D721Med (cell line): ENCODE data around the gene FTCD.

Experiments
- DNase-seq: peaks from one replicate; pipeline ENCODE4 v3.0.0; 2011; ENCODE audit warnings: low spot score; ENCODE audit not compliant: insufficient read length
- FAIRE-seq: peaks from 2 replicates; lab custom pipeline; 2011; peaks lifted over from hg19 to GRCh38; lab: Jason Lieb, UNC
- CTCF ChIP-seq: IDR thresholded peaks from 2 replicates; pipeline ENCODE4 v1.5.1; 2012; ENCODE audit warnings: mild to moderate bottlenecking, control low read depth; ENCODE audit not compliant: insufficient read depth; ENCODE audit errors: missing control alignments

FTCD gene

GRCh38 chr21:46154155-46154954 lies 1.0 kb downstream of the FTCD start:
- DNase-seq (no peak), FAIRE-seq (no peak)
- TF ChIP-seq CTCF, result no peak

- peak; percentile 50 for TF ChIP-seq CTCF
- no peak for FAIRE-seq
- peak; percentile 74 for DNase-seq
These were observed 1.9 kb downstream of the FTCD start for GRCh38 chr21:46153247-46154154.

GRCh38 chr21:46152927-46153246 lies 2.5 kb downstream of the FTCD start:
- FAIRE-seq (no peak), DNase-seq (no peak)
- TF ChIP-seq CTCF, result no peak

GRCh38 chr21:46151989-46152926 lies 3.1 kb downstream of the FTCD start:
- FAIRE-seq (no peak), DNase-seq (no peak)
- TF ChIP-seq CTCF, result no peak

- TF ChIP-seq CTCF, result no peak
- no peak for FAIRE-seq
- DNase-seq, result no peak
These were observed 4.0 kb downstream of the FTCD start for GRCh38 chr21:46151261-46151988.

- no peak for TF ChIP-seq CTCF
- DNase-seq (no peak), FAIRE-seq (no peak)
These were observed 4.8 kb downstream of the FTCD start for GRCh38 chr21:46150491-46151121.
